Caki2 (cell line): ENCODE results near the gene YPEL3. TPM values are rescaled to one million over a fixed set of nuclear protein-coding genes. Genes with fewer than 3 reads are reported as not detected.
A peak's percentile ranks its signal among the peaks of the same experiment; 100 is the strongest.

Experiments
- DNase-seq: peaks from one replicate; pipeline ENCODE4 v3.0.0-alpha.2; 2015; ENCODE audit warnings: low read depth
- in situ Hi-C: cut with HindIII; loops from 2 replicates; pipeline ENCODE4 v1.10.0; 2016; ENCODE audit warnings: low sequenced_read_pairs, low pct_unique_long_range_greater_than_20kb, mixed read lengths
- total RNA-seq: library from RNA; depleted of rRNA; stranded (reverse); fragments of >200 nt; shearing (Covaris generic); gene quantifications from 2 replicates; pipeline ENCODE4 v1.2.3, GENCODE V29; 2014; ENCODE audit warnings: low replicate concordance

Gene YPEL3
- total RNA-seq, 1 experiment from 2014 or later, result 10.5 TPM

DNA sequence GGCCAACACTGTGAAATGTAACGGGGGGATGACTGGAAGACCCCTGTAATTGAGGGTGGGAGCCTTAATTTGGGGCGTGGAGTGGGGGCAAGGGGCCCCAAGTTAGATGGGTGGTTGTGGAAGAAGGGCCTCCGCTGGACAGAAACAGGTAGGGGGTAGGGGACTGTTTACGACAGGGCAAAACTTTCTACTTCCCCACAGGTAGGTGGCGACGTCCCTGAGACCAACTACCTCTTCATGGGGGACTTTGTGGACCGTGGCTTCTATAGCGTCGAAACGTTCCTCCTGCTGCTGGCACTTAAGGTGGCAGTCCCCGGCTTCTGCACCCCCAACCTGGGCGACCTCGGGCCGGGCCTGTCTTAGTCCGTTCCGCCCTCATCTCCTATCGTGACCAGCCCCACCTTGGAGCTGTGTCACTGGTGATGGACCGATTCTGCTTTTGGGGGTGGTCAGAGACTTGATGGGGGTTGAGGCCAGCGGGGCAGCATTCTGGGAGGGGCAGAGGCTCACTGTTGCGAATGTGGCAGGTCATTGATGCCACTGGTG is 13.4 kb downstream of the YPEL3 start:
- DNase-seq, result no peak
- in situ Hi-C loops, result no loop called here

DNA sequence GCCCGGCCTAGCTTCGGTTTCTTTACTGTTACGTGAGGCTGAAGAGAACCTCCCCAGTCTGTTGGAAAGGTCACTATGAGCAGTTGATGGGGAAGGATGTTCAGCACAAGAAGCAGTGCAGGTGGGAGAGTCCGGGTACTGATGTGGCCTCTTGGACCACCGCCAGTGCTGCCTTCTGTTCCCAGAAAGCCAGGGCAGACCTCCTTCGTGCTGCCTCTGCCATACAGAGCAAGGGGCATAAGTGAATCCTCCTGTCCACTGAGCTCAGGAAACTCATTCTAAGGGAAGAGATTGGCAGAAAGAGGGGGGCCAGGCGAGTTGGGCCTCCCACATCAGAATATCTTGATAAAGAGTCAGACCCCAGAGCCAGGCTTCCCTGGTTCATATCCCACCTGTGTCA is 16.5 kb downstream of the YPEL3 start:
- in situ Hi-C loops, result no loop called here
- DNase-seq, result no peak

DNA sequence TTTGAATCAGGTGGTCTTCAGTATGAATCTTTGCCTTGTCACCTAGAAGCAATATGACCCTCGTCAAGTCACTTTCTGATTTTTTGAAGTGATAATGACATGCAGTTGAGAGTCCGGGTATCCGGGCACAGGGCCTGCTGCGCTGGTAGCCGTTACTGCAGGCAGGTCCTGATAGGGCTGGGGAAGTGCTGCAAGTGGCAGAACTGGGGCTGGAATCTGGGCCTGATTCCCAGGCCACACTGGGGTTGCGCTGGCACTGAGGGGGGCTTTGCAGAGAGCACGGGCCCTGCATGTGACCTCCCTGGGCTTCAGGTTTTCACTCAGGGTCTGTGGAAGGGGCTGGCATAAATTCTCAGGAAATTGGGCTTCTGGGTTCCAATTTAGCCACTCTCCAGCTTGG is 17.3 kb downstream of the YPEL3 start:
- in situ Hi-C loops, result no loop called here
- DNase-seq, result no peak

DNA sequence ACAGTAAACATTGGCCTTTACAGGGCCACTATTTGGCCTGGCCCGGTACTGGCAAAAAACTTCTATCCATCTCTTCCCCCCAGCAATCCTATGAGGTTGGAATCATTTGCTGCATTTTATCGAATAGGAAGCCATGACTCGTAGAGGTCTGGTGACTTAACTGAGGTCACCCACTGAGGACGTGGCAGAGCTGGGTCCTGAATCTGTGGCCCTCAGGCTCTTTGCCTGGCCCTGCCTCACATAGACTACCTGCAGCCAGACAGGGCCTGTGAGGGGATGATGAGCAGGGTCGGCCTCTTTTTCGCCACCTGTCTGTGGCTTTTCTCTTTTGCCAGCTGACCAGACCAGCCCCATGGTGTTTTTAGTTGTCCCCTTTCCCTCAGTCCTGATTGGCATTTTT is 18.4 kb downstream of the YPEL3 start:
- DNase-seq, result no peak
- in situ Hi-C loops, result no loop called here

DNA sequence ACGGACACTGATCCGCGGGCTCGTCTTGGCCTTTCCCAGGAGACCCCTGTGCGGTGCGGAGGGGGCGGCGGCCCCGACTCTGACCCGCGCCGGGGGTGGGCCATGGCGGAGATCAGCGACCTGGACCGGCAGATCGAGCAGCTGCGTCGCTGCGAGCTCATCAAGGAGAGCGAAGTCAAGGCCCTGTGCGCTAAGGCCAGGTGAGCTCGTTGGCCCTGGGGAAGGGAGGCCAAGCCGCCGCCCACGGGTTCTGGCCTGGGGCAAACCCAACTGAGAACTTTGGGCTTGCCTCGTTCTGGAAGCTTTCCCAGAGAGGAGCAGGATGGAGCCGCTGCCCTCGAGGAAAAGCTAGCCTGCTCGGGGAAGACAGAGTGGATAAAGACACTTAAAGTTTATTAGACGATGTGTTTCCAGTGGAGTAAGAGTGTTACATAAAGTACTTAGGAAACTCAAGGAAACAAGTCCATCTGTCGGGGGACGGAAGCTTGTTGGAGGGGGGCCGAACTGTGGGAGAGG is 19.7 kb downstream of the YPEL3 start:
- no peak for DNase-seq
- in situ Hi-C loops, result no loop called here

DNA sequence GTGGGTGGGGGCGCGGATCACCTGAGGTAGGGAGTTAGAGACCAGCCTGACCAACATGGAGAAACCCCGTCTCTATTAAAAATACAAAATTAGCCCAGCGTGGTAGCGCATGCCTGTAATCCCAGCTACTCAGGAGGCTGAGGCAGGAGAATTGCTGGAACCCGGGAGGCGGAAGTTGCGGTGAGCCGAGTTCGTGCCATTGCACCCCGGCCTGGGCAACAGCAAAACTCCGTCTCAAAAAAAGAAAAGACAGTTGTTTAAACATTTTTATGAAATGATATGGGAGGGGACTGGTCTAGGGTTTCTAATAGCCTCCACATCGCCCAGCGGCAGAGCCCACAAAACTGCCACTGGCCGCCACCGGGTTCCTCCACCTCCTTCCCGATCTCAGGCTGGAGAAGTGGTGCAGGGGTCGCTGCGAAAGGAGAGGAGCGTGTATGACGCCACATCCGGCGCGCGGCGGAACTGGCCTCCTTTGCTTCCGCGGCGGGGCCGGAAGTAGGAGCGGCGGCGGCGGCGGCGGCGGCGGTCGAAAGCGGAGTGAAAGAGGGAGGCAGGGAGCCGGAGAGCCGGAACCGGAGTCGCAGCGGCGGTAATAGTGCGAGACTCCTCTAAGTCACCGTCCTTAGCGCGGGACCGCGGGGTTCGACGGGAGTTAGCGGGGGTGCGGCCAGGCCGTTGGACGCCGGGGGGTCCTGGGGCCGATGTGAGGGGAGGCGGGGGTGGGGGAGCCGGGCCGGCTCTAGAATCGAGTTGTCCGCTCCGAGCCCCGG is 20.3 kb downstream of the YPEL3 start, which contains the start of gene PPP4C:
Gene PPP4C, plus strand, starts transcription at position 492 of the 773 bp plus-strand sequence. CDS start 384 bp downstream, outside the sequence.
- in situ Hi-C loops, result no loop called here
- DNase-seq, result peak; percentile 91

DNA sequence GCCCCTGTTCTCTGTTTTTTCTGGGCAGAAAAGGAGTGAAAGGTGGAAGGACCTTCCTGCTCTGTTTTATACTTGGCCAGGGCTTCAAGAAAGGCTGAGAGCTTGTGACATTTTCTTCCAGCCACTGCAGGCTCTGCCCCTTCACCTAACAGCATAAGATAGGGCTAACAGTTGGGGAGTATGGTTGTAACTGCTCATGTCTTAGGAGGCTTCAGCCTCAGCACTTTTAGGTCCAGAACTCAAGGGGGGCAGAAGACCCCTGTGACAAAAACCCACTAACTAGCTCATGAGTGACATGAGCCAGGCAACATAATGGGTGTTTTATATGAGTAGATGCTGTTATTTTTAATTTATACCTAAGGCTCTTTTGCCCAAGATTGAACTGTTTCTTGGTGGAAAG is 25.5 kb downstream of the YPEL3 start:
- in situ Hi-C loops, result no loop called here
- DNase-seq, result no peak

DNA sequence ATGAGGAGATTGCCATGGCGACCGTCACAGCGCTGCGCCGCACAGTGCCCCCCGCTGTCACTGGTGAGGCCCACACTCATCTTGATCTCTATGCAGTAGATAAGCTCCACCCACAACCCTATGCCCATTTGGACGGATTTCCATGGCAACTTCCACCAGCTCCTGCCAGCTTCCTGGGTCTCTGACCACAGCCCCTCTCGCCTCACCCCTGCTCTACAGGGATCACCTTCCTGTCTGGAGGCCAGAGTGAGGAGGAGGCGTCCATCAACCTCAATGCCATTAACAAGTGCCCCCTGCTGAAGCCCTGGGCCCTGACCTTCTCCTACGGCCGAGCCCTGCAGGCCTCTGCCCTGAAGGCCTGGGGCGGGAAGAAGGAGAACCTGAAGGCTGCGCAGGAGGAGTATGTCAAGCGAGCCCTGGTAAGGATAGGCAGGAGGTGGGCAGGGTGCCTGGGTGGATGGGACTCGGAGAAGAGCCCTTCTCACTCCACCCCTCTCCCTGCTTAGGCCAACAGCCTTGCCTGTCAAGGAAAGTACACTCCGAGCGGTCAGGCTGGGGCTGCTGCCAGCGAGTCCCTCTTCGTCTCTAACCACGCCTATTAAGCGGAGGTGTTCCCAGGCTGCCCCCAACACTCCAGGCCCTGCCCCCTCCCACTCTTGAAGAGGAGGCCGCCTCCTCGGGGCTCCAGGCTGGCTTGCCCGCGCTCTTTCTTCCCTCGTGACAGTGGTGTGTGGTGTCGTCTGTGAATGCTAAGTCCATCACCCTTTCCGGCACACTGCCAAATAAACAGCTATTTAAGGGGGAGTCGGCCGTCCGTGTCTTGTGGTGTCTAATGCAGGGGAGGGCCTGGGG is 26.2 kb downstream of the YPEL3 start:
- in situ Hi-C loops, result no loop called here
- DNase-seq, result peak; percentile 44

DNA sequence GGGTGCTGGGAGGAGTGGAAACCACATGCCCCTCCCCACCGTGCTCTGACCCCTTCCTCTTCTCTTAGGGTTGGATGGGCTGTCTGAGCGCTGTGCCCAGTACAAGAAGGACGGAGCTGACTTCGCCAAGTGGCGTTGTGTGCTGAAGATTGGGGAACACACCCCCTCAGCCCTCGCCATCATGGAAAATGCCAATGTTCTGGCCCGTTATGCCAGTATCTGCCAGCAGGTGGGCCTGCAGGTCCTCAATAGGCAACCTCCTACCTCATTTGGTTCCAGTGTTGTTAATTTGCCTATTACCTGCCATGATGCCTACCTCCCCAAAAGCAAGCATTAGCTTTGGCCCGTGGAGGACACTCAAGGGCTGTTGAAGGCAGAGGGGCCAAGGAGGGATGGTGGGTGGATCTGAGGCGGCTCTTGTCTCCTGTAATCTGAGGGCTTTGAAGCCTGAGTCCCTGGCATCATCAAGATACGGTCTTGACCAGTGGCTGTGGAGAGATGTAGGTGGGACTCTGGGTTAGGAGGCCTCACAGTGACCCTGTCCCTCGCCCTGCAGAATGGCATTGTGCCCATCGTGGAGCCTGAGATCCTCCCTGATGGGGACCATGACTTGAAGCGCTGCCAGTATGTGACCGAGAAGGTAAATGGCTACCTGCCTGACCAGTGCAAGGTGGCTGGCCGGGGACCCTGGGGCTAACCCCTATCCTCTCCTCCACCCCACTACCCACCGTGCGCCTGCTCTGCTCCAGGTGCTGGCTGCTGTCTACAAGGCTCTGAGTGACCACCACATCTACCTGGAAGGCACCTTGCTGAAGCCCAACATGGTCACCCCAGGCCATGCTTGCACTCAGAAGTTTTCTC is 27.0 kb downstream of the YPEL3 start:
- in situ Hi-C loops, result no loop called here
- peak; percentile 60 for DNase-seq

DNA sequence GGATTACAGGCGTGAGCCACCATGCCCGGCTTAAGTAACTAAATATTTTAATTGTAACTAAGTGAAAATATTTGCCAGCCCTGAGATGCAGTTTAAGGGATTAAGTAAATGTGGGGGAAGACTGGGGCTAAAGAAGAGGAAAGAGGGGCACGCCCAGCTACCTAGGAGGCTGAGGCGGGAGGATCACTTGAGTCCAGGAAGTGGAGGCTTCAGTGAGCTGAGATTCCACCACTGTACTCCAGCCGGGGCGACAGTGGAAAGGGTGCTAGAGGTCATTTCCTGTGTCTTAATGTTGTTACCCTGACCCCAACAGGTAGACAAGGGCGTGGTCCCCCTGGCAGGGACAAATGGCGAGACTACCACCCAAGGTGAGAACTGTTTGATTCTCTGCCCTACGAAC is 27.7 kb downstream of the YPEL3 start:
- in situ Hi-C loops, result no loop called here
- no peak for DNase-seq

DNA sequence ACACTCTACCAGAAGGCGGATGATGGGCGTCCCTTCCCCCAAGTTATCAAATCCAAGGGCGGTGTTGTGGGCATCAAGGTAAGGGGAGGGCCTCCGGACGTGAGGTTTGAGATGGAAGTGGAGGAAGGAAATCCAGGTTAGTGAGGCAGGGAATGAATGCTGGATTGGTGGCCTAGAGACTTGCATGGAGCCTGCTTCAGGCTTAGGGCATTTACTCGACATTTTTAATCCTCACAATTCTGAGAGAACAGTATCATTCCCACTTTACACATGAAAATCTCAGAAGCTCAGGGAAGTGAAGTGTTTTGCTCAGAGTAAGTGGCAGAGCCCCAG is 28.5 kb downstream of the YPEL3 start:
- in situ Hi-C loops, result no loop called here
- DNase-seq, result no peak

DNA sequence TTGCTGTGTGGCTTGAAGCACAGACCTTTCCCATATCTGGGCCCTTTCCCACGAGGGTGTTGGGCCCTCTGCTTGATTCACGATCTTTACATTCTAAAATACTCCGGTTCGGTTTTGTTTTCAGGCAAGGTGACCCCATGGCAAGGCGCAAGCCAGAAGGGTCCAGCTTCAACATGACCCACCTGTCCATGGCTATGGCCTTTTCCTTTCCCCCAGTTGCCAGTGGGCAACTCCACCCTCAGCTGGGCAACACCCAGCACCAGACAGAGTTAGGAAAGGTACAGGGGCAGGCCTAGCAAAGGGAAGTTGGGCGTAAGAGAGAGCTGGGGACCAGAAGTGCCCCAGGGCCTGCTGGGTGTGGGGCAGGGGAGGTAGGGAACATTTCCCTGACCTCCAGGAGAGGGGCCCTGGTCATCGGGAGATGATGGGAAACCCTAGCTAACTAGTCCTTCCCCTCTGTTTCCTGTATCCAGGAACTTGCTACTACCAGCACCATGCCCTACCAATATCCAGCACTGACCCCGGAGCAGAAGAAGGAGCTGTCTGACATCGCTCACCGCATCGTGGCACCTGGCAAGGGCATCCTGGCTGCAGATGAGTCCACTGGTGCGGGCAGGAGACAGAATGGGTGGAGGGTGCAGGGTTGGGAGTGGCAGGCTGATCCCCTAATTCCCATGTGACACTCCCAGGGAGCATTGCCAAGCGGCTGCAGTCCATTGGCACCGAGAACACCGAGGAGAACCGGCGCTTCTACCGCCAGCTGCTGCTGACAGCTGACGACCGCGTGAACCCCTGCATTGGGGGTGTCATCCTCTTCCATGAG is 29.0 kb downstream of the YPEL3 start:
- DNase-seq, result no peak
- in situ Hi-C loops, result no loop called here

DNA sequence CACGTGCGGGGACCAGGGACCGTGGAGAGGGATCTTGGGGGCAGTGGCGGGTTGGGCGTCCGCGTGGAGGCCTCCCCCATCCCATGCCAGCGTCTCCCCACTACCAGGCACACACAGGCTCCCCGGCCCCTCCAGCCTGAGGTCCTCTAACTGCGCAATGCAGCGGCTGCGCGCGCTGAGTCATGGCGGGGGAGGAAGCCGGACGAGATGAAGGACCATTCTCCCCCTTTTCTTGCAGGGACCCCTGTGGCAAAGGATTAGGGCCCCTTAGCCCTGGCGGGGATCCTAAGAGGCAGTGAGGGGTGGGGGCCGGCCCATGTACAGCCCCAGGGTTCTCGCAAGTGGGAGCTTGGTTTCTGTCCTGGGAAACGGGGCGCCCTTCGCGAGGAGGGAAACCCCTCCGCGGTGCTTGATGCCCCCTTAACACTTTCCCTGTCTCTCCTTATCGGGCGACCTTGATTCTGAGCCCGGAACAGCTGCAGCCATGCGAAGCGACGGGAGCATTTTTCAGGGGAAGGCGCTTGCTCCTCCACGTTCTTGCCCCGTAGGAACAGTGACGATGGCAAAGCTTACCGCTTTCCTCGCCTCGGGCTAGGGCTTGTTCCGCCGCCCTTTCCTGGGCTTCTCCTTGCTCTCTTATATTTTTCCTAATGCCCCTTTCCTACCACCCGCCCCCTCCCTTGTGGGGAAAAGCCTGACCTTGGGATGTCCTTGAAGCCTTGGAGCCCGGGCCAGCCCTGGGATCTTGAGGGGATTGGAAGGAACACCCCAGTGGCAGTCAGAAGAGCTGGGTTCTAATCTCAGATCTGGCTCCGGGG is 29.9 kb downstream of the YPEL3 start:
- in situ Hi-C loops, result no loop called here
- no peak for DNase-seq

DNA sequence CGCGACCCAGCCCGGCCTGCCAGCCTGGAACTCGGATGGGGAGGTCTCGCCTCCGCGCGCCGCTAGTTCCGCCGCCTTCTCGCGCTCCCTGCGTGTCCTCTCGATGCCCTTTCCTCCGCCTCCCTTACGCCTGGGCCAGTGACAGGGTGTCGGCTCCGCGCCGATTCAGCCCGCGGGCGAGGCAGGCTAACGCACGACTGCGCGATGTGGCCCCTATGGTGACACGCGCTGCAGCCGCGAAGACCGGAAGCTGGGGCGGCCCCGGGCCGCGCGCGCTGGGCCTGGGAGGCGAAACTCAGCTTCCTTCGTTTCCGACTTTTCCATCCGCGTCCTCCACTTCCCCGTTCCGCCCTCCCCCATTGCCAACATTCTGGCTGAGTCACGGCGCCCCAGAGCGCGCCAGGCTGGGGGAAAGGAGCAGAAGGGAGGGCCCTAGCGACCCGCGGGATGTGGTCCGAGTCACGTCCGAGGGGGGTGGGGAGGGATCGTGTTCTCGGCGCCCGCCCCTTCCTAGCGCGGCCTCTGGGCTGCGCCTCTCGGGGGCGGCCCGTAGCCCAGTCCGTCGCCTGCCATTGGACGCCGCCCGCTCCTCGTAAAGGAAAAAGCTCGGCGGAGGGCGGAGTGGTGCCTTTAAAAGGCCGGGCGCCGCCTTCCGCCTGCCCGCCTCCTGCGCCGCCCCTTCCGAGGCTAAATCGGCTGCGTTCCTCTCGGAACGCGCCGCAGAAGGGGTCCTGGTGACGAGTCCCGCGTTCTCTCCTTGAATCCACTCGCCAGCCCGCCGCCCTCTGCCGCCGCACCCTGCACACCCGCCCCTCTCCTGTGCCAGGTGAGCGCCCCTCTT is 30.7 kb downstream of the YPEL3 start, which contains the start of gene ALDOA:
Gene ALDOA, plus strand, starts transcription at position 659 of the 841 bp plus-strand sequence. CDS start 1,138 bp downstream, outside the sequence.
- in situ Hi-C loops, result no loop called here

DNA sequence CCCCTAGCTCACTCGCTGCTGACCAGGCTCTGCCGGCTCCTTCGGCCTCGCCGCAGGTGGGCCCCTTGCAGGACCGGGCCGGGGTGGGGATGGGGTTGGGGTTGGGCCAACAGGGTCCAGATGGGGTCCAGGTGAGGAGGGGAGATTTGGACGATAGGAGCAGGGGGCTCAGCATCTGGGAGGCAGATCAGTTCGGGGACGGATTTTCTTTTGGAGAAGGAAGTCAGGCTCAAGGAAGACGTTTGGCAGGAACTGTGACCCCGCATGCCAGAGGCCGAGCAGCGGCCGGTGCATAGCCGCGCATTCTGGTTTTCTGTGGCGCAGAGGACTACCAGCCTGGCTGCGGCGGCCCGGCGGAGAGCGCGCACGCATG is 31.3 kb downstream of the YPEL3 start:
- no peak for DNase-seq
- in situ Hi-C loops, result no loop called here

More for the DNA sequence above, 30.7 kb downstream of the YPEL3 start, which contains the start of gene ALDOA:
- DNase-seq, result peak; percentile 100
